Islet of Langerhans (tissue), 1 donor: ENCODE results near the gene TXNDC2.

Experiments
- FAIRE-seq: peaks from one replicate; lab custom pipeline; 2011; peaks lifted over from hg19 to GRCh38; lab: Jason Lieb, UNC

Gene TXNDC2

DNA sequence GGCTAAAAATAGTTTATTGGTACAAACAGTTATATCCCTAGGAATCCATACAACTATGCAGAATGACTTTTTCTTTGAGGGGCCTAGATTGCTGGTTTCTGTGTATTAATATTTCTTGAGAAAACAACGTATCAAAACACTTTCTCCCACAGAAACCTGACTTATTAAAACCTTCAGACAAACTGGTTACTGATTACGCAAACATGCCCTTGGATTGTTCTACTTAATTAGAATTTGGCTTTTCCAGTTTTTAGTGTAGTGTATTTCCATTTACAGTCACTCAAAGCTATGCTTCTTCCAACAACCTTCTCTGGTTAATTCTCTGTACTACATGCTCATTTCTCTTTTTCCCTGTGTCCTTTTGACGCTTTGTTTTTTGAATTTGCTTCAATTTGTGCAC is 48.1 kb downstream of the TXNDC2 start:
- FAIRE-seq, result no peak

DNA sequence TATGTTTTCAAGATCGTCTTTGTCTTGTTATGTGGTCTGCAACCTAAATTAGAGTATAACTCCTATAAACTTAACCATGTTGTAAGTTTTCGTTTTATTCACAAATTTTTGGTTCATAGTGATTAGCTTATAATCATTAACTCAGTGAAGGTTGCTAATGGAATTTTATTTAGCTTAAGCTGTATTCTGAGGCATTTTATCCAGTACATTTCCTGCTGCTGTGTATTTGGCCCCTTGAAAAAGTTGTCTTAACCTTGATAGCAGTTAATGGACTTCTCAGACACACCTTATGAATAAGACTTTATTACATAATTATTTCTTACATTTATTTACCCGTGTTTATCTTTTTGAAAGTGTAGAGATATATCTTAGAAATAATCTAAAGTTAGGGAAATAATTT is 48.5 kb downstream of the TXNDC2 start:
- no peak for FAIRE-seq
